ENCODE data around the gene MUC15.

DNA sequence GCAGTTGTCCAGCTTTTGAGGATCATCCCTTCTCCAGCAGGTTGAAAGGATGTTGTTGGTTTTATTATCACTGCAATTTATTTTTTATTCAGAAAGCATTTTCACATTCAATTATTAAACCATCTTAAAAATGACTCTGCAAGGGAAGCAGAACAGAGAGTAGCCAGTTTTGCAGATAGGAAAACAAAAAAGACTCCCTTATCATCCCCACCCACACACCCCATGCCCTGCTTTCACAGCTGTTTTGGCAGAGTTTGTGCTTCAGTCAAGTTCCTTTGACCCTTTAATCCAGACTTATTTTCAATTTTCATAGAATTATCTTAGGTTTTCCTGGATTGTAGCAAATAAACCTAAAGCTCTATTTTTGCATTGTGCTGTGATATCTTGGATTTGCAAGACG, 44.4 kb downstream of the MUC15 start:
- TF ChIP-seq, protein P1, sequence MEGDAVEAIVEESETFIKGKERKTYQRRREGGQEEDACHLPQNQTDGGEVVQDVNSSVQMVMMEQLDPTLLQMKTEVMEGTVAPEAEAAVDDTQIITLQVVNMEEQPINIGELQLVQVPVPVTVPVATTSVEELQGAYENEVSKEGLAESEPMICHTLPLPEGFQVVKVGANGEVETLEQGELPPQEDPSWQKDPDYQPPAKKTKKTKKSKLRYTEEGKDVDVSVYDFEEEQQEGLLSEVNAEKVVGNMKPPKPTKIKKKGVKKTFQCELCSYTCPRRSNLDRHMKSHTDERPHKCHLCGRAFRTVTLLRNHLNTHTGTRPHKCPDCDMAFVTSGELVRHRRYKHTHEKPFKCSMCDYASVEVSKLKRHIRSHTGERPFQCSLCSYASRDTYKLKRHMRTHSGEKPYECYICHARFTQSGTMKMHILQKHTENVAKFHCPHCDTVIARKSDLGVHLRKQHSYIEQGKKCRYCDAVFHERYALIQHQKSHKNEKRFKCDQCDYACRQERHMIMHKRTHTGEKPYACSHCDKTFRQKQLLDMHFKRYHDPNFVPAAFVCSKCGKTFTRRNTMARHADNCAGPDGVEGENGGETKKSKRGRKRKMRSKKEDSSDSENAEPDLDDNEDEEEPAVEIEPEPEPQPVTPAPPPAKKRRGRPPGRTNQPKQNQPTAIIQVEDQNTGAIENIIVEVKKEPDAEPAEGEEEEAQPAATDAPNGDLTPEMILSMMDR (IDR thresholded peaks at IDR 0.05; ENCODE audit: low read length): no peak
- TF ChIP-seq EZH2phosphoT487 (IDR thresholded peaks at IDR 0.05; ENCODE audit: low read length) (no peak), EZH2 (optimal IDR thresholded peaks at IDR 0.05; ENCODE audit: low read depth, low read length) (no peak)

Measured in MM.1S (cell line).